Epithelial cell of prostate (primary cell): ENCODE data around the gene PPP6R3.
"Not testable (repeated sequence)": the region's sequence is repeated elsewhere in the genome, so short reads cannot be mapped to it uniquely, and the experiment has no call there.

Source experiments
- DNase-seq: peaks from one replicate; pipeline ENCODE4 v3.0.0-alpha.2; 2011; ENCODE audit warnings: low read depth, low spot score
- H3K27ac ChIP-seq: fragments of 450-650 bp; 2 replicates; pipeline ENCODE4 v1.5.1; 2017; ENCODE audit warnings: mild to moderate bottlenecking

Gene PPP6R3

DNA sequence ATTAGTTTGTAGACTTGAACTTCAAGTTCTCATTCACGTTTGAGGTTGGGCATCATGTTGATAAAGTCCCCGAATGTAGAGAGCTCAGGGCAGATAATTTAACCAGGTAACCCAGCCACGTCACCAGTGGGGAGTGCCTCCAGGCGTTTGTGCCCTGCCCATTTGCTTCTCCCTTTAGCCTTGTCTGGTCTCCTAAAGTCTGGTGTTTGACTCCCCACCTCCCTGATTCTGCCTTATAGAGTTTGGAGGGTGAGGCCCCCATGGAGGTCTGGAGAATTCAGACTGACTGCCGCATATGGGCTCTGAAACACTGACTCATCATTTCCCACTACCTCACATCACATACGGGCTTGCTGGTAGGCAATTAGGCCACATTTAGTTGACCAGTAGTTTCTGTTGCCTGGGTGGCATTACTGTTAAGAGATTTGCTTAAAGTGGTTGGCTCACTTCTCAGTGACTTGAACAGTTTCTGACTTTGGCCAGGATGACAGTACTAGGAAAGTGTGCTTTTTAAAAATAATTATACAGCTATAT is 124.5 kb downstream of the PPP6R3 start:
- no peak for DNase-seq
- no peak overlapping the region for H3K27ac ChIP-seq

DNA sequence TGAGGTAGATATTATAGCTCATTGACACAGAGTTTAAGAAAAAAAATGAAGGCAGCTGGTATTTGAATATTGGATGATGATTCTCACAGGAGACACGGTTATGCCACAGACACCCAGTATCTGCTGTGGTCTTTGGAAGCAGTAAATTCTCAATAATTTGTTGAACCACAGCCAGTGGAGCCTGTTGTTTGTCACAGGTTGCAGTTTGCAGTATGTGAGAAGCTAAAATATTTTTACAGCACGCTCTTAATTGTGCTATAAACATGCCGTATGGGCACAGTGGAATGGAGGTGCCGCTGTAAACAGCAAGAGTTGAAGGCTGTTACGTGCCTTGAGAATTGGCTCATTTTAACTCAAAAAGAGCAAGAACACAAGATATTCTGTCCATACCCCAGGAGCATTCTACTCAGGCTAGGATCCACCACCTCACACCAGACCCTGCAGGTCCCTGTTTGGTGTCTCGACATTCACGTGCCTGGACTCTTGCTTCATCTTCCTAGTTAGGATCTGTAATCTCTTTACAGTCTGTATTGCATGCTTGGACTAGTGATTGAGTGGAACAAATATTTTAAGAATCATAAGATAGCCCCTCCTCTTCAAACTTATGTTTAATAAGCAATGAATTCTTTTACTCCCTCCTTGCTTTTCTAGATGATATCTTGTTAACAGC is 129.1 kb downstream of the PPP6R3 start:
- DNase-seq: no peak
- no peak overlapping the region for H3K27ac ChIP-seq

DNA sequence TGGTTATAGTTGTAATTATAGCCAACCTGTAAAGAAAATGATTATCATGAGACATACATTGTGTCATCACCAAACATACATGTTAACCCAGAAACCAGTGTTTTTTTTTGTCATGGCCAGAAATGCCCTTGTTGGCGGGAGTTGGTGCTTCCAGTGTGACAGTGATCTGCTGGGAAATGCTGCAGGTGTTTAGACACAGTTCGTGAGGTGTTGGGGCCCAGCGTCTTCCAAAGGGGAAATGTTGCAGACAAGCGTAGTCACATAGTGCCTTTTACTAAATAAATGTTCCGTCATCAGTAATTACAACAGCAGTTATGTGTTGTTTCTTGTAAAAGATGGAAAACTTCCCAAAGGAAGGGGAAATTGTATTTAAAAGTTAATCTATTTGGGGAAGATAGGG is 131.2 kb downstream of the PPP6R3 start:
- DNase-seq: no peak
- no peak overlapping the region for H3K27ac ChIP-seq

DNA sequence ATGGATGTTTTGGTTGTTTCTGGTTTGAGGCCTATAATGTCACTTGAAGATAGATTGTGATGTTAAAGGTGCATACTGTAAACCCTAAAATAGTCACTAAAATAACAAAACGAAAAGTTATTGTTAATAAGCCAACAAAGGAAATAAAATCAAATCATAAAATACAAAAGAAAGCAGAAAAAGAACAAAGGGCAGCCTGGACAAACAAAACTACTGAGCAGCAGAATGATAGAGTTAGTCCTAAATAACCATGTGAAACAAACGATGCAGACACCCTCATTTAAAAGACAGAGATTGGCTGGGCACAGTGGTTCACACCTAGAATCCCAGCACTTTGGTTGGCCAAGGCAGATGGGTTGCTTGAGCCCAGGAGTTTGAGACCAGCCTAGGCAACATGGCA is 132.9 kb downstream of the PPP6R3 start:
- DNase-seq: no peak
- no peak overlapping the region for H3K27ac ChIP-seq

GRCh38 chr11:68594123-68594522 is 133.6 kb downstream of the PPP6R3 start:
- DNase-seq: no peak
- H3K27ac ChIP-seq: no peak overlapping the region

DNA sequence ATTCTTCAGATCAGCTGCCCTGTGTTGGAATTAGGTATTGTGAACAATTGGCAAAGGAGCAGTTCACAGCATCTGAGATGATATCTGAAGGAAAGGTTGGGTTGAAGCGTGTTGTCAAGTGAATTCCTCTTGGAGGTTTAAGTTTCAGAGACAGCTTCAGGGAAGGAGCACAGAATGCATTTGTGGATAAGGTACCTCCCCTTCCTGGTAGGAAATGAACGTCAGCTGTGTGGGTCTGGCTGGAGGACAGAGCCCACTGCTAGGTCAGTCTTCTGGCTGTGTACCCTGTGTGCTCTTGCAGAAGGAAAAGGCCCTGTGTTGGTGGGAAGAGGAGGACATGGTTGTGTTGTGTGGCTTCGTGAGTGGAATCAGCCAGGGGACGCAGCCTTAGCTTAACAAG is 135.7 kb downstream of the PPP6R3 start:
- no peak overlapping the region for H3K27ac ChIP-seq
- no peak for DNase-seq

DNA sequence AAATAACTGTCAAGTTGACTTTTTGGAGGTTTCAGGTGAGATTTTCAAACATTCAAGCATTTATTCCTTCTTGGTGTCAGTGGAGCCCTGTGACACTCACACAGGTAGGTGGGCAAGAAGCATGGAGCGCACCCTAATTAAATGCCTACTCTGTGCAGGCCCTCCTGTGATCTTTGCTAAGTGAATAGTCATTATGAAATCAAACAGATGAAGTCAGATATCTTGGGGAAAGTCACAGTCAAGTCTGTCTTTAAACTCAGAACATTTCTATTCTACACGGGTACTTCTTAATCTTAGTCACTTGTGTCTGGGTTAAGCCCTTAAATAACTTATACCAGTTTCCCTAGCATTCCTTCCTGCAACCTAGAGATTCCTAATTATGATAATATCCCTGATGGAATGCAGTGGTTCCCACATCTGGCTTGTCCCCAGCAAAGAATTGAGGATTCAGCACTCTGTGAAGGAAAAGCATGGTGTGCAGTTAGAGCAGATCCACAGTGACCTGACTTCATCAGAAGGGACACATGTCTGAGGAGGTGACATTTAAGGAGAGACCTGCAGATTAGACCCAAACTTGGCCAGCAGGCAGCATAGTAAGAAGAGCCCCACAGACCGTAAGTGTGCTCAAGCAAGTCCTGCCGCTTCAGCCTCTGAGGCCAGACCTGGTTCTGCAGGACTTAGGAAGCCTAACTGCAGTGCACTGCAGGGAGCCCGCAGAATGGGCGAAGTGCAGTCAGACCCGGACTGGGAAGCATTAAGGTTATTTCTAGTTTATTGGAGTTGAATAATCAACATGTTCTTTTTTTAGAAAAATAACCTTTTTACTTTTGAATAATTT is 138.5 kb downstream of the PPP6R3 start:
- no peak overlapping the region for H3K27ac ChIP-seq
- no peak for DNase-seq

DNA sequence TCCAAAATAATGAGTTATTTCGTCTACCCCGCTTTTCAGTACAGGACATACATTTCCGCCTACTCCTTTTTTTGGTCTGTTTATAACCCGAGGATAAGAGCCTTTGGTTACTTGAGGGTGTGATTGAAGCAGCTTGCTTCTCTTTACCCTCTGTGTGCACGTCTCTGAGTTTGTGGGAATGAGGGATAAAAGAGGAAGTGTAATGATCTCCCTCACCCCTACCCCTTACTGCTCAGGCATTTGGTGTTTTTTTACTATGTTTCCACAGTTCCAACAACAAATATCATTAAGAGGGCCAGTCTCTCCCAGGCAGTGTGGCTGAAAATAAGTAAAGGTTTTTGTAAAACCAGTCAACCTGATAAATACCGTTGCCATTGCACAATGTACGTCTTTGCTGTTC is 140.6 kb downstream of the PPP6R3 start:
- no peak for DNase-seq
- H3K27ac ChIP-seq: no peak overlapping the region

DNA sequence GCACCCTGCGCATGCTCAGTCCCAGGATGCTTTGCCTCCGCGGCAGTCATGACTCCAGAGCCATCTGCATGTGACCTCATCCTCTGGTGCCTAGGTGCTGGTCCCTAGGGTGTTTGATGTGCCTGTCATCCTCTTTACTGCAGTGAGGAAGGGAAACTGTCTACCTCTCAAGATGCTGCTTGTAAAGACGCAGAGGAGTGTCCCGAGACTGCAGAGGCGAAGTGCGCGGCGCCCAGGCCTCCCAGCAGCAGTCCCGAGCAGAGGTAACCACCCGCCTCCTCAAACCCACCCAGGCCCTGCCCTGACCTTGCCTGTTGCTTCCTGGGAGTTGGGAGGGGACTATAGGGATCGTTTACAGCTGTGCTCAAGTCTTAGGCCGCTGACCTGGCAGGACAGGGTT is 149.2 kb downstream of the PPP6R3 start:
- DNase-seq: no peak
- H3K27ac ChIP-seq: no peak overlapping the region

GRCh38 chr11:68610452-68611116 is 150.0 kb downstream of the PPP6R3 start:
- H3K27ac ChIP-seq: no peak overlapping the region
- no peak for DNase-seq

DNA sequence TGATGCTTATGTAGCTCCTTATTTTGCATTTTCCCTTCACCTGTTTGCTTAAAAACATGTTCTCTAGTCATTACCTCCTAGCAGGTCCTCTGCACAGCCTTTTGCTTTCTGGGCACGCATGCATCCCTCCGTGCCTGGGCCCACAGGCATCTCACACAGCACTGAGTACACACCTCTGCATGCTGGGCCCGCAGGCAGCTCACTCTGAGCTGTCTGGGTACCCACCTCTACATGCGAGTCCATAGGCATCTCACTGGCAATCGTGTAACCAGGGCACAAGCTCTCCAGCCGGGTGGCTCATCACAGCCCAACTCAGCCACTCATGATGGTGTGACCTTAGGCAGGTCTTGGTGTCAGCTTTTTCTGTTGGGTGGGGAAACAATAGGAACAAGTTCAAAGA is 155.1 kb downstream of the PPP6R3 start:
- H3K27ac ChIP-seq: no peak overlapping the region
- no peak for DNase-seq

GRCh38 chr11:68617925-68618809 is 157.6 kb downstream of the PPP6R3 start:
- no peak overlapping the region for H3K27ac ChIP-seq
- no peak for DNase-seq

- H3K27ac ChIP-seq: no peak overlapping the region
- no peak for DNase-seq
These were observed 161.3 kb downstream of the PPP6R3 start for GRCh38 chr11:68621826-68622225.

- H3K27ac ChIP-seq, DNase-seq: not testable (repeated sequence)
These were observed 163.2 kb downstream of the PPP6R3 start for GRCh38 chr11:68623706-68624105.

GRCh38 chr11:68625069-68625468 is 164.5 kb downstream of the PPP6R3 start:
- not testable (repeated sequence) for H3K27ac ChIP-seq, DNase-seq

- DNase-seq: not testable (repeated sequence)
These were observed 165.7 kb downstream of the PPP6R3 start for GRCh38 chr11:68626236-68626635.

GRCh38 chr11:68628837-68629236 is 168.3 kb downstream of the PPP6R3 start:
- not testable (repeated sequence) for DNase-seq, H3K27ac ChIP-seq

More at GRCh38 chr11:68626236-68626635, 165.7 kb downstream of the PPP6R3 start:
- H3K27ac ChIP-seq: not testable (repeated sequence)

DNA sequence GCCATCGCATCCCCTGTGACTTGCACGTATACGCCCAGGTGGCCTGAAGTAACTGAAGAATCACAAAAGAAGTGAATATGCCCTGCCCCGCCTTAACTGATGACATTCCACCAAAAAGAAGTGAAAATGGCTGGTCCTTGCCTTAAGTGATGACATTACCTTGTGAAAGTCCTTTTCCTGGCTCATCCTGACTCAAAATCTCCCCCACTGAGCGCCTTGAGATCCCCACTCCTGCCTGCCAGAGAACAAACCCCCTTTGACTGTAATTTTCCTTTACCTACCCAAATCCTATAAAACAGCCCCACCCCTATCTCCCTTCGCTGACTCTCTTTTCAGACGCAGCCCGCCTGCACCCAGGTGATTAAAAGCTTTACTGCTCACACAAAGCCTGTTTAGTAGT is 171.8 kb downstream of the PPP6R3 start:
- not testable (repeated sequence) for H3K27ac ChIP-seq, DNase-seq

DNA sequence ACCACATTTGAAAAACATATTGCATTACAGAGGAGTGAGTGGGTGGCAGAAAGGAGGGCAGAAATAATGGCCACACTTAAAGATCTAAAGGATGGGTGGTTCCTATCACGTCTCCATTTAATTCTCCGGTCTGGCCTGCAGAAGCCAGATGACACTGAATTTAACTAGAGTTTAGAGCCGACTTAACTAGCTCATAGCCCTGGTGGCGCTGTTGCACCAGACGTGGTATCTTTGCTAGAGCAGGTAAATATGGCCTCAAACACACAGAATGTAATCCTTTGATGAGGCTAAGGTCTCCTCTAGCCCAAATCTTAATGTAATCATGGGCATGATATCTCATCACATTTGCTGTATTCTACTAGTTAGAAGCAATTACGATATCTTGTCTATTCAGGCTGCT is 172.2 kb downstream of the PPP6R3 start:
- no peak overlapping the region for H3K27ac ChIP-seq
- peak; percentile 12 for DNase-seq

- DNase-seq, H3K27ac ChIP-seq: not testable (repeated sequence)
These were observed 174.1 kb downstream of the PPP6R3 start for GRCh38 chr11:68634606-68635005.
